GM10266 (cell line): ENCODE results near the gene TLCD1.

ENCODE experiments used
- DNase-seq: peaks from one replicate; pipeline ENCODE4 v3.0.0; 2012; ENCODE audit errors: extremely low spot score
- CTCF ChIP-seq: IDR thresholded peaks from 2 replicates; pipeline ENCODE4 v1.5.1; 2012; ENCODE audit warnings: mild to moderate bottlenecking, low read depth; ENCODE audit not compliant: control insufficient read depth, insufficient read depth; ENCODE audit errors: missing control alignments

The TLCD1 gene

GRCh38 chr17:28750178-28751047 is 24.4 kb upstream of the TLCD1 start:
- peak; percentile 81 for DNase-seq
- peak; percentile 100 for TF ChIP-seq CTCF

- no peak for TF ChIP-seq CTCF
- no peak for DNase-seq
Observed at GRCh38 chr17:28749516-28750177, 23.6 kb upstream of the TLCD1 start.

- no peak for DNase-seq
Observed at GRCh38 chr17:28748852-28749515, 23.0 kb upstream of the TLCD1 start.

GRCh38 chr17:28747801-28748750 is 22.0 kb upstream of the TLCD1 start:
- TF ChIP-seq CTCF = no peak
- DNase-seq = no peak

More at GRCh38 chr17:28748852-28749515, 23.0 kb upstream of the TLCD1 start:
- no peak for TF ChIP-seq CTCF

- TF ChIP-seq CTCF = no peak
- no peak for DNase-seq
Observed at GRCh38 chr17:28747051-28747691, 21.1 kb upstream of the TLCD1 start.

GRCh38 chr17:28746611-28747050 is 20.6 kb upstream of the TLCD1 start:
- DNase-seq = no peak

More at GRCh38 chr17:28746611-28747050, 20.6 kb upstream of the TLCD1 start:
- TF ChIP-seq CTCF = no peak
